Measurements from ENCODE around the gene LRRC27.
A peak's percentile ranks its signal among the peaks of the same experiment; 100 is the strongest.
"Not testable (repeated sequence)": the region's sequence is repeated elsewhere in the genome, so short reads cannot be mapped to it uniquely, and the experiment has no call there.

LRRC27 gene

DNA sequence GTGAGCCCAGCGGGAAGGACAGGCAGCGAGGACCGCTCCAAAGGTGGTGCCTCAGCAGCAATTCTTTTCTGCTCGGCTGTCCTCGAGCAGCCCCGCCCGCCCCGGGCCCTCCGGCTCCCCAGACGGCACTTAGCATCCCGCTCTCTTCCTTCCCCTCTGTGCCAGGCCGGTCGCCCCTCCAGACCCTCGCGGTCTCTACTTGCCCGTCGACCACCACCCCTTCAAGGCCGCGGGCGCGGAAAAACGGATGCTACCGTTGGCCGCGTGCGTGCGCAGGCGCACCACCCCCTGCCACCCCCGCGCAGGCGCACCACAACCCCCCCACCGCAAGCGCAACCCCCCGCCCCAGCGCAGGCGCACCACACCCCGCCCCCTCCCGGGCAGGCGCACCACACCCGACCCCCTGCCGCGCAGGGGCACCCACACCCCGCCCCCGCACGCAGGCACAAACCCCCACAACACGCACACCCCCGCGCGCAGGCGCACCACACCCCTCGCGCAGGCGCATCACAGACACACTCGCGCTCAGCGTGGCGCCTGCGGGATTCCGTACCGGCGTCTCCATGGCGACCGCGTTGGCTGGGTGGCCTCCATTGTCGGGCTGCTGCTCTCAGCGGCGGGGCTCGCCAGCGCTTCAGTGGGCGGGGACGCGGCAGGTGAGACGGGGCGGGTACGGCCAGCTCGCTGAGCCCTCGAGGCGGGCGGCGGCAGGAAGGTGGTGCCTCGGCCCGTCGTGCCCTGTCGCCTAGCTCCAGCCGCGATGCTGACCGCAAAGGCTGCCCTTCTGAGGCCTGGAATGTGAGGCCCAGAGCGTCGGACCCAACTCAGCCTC is at the start of gene LRRC27:
Gene LRRC27, plus strand, starts transcription at position 593 of the 832 bp plus-strand sequence. CDS start 1,332 bp downstream, outside the sequence.
- H3K4me3 ChIP-seq (ENCODE audit: low read depth, low read length) = peak within 1 kb of the TSS; percentile 73

DNA sequence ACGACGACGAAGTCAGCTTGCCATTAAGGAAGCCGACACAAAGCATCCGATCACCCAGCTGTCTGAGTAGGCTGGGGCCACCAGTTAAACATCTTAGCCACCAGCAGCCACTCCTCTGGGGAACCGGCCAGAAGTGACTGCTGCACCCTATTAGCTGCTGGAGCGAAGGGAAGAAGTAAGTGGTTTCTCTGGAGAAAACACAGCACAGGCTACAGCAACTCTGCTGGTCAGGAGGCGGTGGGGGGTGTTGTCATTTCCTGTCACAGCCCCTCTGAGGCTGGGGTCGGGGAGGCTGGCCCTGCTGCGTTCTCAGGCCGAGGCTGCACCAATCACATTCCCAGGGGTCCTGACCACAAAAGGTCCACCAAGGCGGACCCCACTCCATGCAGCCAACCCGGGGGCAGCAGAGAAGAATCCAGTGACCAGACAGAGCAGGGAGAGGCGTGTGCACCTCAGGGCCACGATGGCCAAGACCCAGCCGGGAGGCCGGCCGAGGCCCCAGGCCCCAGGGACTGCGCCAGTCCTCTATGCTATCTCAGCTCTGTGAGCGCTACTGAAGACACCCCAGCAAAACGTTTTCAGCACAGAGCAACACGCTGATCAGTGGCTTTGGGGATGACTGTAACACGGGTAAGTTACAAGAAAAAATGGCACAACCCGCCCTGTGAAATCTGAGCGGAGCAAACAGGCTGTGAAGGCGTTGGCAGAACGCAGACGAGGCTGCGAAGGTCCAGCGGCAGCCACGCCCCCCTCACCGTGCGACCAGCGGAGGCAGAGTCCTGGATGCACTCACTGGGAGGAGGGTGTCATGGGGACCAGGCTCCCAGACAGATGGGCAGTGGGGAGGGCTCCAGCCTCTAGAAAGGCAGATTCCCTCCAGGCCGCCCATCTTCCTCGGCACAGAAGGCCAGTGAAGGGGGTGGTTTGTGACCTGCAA is 49.1 kb upstream of the LRRC27 start:
- H3K4me3 ChIP-seq (ENCODE audit: low read depth, low read length) = no peak overlapping the region

DNA sequence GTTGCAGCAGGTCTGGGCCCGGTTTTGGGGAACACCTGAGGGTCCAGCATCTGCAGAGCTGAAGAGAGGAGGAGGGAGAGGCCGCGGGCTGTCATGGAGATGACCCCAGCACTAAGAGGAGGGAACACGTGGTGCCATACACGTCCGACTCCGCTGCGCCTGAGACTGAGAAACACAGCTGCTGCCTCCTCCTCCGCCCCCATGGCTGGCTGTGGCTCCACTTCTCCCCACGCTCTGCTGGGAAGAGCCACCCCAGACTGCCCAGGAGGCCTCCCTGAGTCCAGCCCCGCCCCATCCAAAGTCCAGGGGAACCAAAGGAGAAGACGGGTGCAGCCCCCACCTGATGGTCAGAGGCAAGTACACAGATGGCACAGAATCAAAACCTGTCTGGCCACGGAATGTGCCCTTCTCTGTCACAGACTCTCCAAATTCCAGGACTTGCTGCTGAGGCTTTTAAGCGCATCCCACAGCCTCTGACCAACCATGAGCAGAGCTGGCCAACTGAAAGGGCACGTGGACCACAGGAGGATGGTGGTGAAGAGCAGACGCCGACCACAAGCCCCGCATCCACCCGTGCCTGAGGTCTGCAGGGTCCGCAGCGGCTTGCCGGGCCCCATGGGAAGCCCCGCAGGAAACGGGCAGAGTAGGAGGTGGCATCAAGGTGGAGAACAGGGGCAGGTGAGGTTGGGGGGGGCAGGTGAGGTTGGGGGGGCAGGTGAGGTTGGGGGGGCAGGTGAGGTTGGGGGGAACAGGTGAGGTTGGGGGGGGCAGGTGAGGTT is 48.2 kb upstream of the LRRC27 start:
- H3K4me3 ChIP-seq (ENCODE audit: low read depth, low read length) = no peak overlapping the region

DNA sequence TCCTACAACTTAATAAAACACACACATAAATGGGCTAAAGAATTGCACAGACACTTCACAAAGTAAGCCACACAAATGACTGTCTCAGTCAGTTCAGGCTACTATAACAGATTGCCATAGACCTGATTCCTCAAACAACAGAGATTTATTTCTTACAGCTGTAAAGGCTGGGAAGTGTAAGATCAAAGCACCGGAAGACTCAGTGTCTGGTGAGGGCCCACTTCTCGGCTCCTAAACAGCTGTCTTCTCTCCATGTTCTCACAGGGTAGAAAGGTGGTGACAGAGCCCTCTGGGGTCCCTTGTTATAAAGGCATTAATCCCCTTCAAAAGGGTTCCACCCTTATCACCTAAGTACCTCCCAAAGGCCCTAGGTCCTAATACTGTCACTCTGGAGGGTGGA is 42.6 kb upstream of the LRRC27 start:
- H3K4me3 ChIP-seq (ENCODE audit: low read depth, low read length) = no peak overlapping the region

DNA sequence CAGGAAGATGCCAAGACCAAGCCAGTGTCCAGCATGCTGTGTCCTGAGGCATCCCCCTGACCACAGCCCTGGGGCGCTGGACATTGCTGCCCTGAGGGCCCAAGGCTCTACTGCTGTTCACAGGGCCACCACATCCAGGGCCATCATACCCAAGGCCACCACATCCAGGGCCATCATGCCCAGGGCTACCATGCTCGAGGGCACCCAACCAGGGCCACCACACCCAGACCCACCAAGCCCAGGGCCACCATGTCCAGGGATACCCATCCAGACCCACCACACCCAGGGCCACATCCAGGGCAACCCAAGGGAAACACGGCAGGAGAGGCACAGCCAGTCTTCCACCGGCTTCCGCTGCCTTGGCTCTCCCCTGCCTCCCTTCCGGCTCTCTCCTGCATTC is 41.4 kb upstream of the LRRC27 start:
- H3K4me3 ChIP-seq (ENCODE audit: low read depth, low read length) = no peak overlapping the region

DNA sequence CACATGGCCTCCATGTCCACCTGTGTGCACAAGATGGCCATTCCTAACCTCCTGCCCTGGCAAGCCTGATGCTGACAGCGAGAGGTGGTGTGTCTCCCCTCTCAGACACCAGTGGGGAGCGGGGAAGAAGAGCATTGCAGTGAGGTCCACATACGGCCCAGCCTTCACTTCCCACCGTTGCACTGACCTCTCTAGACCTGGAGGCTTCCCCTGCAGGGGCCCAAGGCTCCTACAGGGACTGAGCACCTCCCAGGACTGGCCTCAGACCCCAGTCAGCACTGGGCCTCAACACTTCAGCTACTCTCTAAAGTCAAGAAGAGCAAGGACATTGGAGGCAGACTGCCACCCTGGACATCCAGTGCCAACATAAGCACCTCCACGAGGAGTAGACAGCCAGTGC is 40.2 kb upstream of the LRRC27 start:
- H3K4me3 ChIP-seq (ENCODE audit: low read depth, low read length) = no peak overlapping the region

DNA sequence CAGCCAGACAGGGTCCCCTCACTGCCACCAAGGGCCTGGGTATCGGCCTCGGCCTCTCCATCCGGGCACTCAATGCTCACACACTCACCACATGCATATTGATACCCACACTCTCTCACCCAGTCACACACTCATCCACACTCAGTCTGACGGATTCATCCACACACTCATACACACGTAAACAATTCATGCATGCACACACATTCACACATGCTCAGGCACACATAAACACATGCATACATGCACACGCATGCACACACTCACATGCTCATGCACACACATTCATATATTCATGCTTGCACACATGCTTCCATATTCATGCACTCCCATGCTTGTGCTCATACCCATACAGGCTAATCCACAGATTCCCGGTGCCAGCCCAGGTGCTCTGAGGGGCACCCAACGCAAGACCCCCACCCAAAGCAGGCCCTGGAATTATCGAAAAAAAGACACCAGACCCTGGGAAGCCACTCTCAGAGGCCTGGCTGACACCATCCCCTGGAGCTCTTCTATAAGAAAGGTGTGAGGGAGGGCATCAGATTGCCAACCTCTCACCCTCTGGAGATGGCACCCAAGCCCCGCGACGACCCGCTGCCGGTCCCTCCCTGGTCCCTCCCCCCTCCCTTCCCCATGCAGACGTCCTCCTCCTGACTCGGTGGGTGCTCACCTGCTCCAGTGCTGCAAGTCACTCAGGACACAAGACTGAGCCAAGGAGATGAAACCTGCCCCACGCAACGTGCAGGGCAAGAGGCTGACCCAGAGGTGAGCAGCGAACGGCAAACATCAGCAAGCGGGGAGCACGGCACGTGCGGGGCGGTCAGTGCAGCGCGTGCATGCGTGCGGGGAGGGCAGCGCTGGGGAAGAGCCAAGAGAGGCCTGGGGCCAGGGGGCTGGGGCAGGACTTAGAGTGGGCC is 39.4 kb upstream of the LRRC27 start:
- H3K4me3 ChIP-seq (ENCODE audit: low read depth, low read length) = no peak overlapping the region

DNA sequence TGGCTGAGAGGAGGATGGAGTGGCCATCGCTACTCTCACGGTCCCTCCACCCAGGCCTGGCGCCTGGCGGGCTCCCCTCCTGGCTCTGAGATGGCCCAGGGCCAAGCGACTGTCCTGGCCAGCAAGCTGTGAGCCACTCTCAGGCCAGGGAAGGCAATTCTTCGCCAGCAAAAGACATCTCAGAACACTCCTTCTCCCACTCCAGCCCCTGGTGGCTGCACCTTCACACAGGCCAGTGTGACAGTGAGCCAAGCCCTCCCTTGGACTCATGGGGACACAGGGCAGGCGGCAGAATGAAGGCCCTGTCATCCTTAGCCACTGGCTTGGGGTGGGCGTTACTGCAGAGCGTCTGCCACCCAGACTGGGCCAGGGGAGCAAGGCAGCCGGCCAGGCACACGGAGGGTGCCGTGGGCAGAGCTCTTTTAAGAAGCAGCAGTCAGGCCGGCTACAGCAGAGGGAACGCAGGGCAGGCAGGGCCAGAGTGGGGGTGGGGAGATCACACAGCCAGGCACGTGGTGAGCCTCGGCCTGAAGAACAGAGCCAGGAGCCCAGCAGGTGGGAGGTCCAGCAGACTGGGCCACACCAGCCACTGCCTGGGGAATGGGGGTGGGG is 38.7 kb upstream of the LRRC27 start:
- no peak overlapping the region for H3K4me3 ChIP-seq (ENCODE audit: low read depth, low read length)

DNA sequence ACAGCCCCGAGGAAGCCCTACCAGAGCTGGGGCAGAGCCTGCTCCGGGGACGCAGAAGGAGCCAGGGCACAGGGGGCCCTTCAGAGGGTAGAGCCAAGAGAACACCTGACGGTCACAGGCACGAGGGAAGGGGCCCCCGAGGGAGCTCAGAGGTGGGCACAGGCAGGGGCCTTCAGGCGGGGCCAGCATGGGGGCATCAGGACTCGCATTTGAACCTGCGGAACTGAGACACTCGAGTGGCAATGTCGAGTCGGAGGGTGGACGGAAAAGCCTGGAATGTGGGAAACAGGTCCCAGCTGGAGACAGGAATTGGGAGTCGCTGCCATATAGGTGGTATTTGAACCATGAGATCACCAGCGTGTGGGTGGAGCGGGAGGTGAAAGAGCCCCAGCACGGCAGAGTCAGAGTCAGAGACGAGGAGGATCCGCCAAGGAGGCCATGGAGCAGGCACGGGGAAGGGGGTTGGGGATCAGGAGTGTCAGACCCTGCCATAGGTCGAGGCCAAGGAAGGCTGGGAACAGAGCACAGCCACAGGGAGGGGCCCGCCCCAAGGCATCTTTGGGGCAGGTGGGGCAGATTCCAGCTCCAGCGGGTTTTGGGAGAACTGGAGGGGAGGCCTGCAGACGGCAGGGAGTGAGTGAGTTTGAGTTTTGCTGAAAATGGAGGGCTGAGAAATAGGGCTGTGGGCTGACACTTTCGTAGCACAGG is 38.0 kb upstream of the LRRC27 start:
- H3K4me3 ChIP-seq (ENCODE audit: low read depth, low read length) = no peak overlapping the region

DNA sequence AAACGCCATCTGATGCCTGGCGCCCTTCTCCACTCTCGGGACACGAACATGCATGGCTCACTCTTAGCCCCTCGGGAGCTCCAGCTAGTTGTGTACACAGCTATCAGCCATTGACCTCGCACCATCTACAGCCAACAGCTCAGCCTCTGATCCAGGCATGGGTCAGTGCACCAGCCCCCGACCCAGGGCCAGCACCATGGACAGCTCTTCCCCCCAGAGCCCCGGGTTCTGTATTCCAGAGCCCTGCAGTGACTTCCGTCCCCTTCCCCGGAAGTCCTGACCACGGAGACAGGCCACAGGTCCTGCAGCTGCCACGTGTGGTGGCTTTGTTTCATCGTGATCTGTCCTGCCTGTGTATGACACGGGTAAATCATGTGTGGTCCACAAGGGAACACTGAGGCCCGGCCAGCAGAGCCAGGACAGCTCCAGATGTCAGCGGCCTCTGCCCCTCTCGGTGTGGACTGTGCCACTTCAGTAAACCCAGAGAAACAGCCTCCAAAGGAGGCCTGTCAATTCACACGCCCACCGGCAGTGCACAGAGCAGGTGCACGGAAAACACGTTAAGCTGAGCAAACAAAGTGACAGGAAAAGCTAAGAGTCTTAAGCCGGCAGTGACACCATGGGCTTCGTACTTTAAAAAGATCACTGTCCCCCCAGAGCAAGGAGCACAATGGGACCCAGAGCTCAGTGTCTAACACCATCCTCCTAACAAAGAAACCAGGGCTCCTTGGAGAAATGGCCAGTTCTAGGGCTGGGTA is 37.3 kb upstream of the LRRC27 start:
- H3K4me3 ChIP-seq (ENCODE audit: low read depth, low read length) = no peak overlapping the region

DNA sequence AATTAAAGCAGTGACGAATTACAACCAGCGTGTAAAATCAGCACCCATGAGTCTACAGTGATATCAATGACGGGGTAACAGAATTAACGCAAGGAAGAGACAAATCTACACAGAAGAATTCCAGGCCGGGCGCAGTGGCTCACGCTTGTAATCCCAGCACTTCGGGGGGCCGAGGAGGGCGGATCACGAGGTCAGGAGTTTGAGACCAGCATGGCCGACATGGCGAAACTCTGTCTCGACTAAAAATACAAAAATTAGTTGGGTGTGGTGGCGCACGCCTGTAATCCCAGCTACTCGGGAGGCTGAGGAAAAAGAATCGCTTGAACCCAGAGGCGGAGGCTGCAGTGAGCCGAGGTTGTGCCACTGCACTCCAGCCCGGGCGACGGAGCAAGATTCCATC is 36.5 kb upstream of the LRRC27 start:
- not testable (repeated sequence) for H3K4me3 ChIP-seq (ENCODE audit: low read depth, low read length)

DNA sequence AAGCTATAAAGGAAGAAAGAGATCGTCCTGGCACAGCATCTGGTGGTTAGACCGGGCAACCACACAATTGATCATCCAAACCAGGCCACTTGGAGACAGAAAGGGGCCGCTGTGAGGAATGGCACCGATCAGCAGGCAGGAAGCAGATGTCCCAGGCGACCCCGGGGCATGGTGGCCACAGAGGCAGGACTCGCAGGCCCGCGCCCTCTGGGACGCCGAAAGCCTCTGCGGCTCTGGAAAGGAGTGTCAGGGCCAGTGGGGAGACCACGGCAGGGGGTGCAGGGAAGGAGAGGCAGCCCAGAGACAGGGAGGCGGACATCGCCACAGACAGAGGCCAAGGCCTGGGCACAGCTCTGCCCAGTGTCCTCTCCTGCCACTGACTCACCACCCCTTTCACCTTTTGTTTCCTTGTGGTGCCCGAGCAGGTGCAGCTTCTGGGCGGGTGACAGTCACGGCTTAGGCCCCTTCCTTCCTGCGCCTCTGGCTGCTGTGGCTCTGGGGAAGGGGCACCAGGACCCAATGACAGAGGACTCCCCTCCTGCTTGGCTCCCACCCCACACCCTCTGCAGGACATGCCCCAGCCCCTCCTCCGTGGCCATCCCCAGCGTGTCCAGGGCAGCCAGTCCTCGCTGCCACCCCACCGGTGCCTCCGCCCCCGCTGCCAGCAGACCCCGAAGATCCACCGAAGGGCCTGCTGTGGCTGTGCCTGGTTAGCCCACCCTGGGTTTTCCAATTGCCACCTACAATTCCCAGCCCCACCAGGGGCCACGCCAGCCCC is 35.1 kb upstream of the LRRC27 start:
- H3K4me3 ChIP-seq (ENCODE audit: low read depth, low read length) = no peak overlapping the region

DNA sequence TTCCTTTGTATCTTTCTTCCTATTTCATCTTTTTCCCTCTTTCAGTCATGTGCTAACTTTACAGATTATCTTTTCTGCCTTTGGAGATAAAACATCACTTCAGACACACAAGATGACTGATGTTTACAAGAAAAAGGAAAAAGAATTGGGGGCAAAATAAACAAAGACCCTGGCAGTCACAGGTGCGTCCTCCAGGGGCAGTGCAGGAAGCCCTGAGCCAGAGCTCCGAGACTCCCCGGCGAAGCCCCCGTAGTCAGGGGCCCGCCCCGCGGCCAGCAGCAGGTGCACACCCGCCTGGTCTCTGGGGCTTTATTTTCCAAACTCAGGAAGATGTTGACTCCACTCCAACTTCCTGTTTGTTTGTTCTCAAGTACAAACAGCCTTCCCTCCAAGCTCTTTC is 34.5 kb upstream of the LRRC27 start:
- no peak overlapping the region for H3K4me3 ChIP-seq (ENCODE audit: low read depth, low read length)

DNA sequence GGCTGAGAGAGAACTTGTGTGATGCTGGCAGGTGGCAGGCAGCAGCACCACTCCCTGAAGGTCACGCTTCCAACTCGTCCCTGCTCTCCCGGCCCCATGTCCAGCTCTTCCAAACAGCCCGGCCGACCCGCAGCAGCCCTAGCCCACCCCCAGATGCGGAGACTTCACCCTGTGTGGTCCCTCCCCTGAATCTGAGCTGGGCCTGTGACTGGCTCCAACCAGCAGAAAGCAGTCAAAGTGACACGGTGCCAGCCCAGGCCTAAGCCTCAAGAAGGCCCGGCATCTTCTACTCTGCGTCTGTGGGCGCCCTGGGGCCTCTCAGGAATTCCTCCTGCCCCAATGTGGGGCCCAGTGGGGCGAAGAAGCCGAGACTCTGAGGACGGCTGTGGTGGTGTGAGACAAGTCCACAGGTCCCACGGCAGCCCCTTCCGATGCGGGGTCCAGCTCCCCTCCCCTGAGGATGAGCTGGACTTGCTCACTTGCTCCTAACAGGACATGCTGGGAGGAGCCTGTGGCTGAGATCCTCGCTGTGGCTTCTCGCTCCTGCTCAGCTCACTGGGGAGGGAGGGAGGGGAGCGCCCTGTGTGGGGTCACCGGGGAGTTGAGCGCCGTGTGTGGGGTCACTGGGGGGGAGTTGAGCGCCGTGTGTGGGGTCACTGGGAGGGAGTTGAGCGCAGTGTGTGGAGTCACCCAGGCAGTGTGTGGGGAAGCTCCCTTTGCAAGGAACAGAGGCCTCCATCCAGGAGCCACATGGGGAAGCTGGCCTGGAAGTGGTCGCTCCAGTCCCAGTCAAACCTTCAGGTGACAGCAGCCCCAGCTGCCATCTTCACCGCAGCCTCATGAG is 33.7 kb upstream of the LRRC27 start:
- no peak overlapping the region for H3K4me3 ChIP-seq (ENCODE audit: low read depth, low read length)

DNA sequence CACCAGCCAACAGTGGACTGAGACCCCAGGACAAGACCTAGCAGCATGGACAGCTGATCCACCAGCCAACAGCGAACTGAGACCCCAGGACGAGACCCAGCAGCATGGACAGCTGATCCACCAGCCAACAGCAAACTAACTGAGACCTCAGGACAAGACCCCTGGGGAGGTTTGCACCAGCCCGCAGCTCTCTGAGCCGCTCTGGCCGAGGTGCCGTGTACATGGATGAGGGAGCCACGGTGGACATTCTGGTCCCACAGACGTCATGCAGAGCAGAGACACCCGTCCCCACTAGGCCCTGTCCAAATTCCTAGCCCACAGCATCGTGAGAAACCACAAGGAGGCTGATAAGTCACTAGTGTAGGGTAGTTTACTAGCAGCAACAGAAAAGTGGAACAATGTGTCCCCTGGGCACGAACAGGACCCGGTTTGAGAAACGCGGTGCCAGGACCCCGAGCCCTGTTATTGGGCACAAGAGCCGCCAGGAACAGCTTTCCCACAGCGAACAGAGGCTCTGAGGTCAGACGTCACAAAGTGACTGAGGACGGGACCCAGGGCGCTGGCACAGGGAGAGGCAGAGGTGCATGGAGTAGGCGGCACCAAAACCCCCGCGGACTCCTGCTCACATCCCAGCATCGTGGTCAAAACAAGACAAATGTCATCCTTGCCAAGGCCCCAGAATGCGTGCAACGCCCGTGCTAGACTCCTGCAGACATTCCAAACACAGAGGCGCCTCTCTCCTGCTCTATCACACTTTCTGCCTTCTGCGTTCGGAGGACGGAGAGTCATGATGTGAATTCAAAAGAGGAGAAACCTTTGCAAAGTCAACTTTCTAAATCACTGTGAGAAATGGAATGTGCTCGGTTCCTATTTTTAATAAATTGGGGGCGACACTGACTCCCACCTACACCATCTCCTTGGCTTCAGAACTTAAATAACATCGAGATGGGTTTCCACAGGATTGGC is 32.3 kb upstream of the LRRC27 start:
- H3K4me3 ChIP-seq (ENCODE audit: low read depth, low read length) = no peak overlapping the region

DNA sequence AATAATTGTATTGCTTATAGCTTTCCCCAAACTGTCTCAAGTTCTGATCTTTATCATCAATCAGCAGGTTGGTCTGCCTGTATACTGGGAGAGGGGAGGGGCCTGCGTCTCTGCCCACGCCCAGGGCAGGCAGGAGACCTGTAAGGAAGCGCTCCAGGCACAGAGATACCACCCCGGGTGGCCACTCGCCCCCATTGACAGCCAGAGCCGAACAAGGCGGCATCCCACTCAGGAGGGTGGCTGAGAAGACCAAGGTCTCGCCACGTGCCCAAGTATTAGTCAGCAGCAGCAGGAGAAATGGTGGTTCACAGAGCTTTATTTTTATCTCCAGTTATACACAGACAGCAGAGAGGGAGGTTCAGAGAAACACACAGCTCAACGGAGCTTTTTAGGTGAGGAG is 31.4 kb upstream of the LRRC27 start:
- no peak overlapping the region for H3K4me3 ChIP-seq (ENCODE audit: low read depth, low read length)

Data from iPS-11a (cell line).